OCI-LY3 (cell line): ENCODE measurements around the gene PKD1.
"Not testable (repeated sequence)": the region's sequence is repeated elsewhere in the genome, so short reads cannot be mapped to it uniquely, and the experiment has no call there.

ENCODE experiments used
- CTCF ChIP-seq: fragments of 200-600, 300-600 bp; sonication (generic); IDR thresholded peaks from 2 replicates; pipeline ENCODE4 v1.5.1; 2014; ENCODE audit warnings: antibody characterized with exemption, low read length, low read depth
- EZH2phosphoT487 ChIP-seq: fragments of 200-600 bp; shearing (Covaris generic); IDR thresholded peaks from 2 replicates; pipeline ENCODE4 v1.6.1; 2018; ENCODE audit warnings: antibody characterized with exemption, mixed run types, low read depth

- TF ChIP-seq CTCF, EZH2phosphoT487: not testable (repeated sequence)
These were observed 6.4 kb downstream of the PKD1 start for GRCh38 chr16:2129251-2129650.
